ENCODE measurements around the gene SCRN3.

Gene SCRN3

DNA sequence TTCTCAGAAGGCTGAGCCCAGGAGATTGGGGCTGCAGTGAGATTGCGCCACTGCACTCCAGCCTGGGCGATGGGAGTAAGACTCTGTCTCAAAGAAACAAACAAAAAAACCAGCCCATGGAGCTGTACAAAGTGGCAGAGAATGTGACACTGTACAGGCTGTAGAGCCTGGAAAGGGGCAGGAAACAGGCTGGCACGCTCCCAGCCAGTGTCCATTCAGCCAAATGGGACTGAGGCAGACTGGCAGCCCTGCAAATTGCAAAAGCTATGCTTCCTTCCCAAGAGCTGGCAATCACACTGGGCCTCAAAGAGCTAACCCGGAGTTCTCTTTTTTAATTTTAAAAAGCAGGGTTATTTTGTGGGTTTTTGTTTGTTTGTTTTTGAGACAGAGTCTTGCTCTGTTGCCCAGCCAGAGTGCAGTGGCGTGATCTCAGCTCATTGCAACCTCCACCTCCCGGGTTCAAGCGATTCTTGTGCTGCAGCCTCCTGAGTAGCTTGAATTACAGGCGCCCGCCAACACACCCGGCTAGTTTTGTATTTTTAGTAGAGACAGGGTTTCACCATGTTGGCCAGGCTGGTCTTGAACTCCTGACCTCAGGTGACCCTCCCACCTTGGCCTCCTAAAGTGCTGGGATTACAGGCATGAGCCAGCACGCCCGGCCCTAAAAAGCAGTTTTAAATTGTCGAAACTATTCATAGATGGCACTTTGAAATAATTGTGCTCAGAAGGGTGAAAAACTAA is 42.8 kb downstream of the SCRN3 start:
- no peak for DNase-seq (ENCODE audit: low read depth)
- TF ChIP-seq, protein P1, sequence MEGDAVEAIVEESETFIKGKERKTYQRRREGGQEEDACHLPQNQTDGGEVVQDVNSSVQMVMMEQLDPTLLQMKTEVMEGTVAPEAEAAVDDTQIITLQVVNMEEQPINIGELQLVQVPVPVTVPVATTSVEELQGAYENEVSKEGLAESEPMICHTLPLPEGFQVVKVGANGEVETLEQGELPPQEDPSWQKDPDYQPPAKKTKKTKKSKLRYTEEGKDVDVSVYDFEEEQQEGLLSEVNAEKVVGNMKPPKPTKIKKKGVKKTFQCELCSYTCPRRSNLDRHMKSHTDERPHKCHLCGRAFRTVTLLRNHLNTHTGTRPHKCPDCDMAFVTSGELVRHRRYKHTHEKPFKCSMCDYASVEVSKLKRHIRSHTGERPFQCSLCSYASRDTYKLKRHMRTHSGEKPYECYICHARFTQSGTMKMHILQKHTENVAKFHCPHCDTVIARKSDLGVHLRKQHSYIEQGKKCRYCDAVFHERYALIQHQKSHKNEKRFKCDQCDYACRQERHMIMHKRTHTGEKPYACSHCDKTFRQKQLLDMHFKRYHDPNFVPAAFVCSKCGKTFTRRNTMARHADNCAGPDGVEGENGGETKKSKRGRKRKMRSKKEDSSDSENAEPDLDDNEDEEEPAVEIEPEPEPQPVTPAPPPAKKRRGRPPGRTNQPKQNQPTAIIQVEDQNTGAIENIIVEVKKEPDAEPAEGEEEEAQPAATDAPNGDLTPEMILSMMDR (IDR thresholded peaks at IDR 0.05; ENCODE audit: insufficient read depth, low read depth, low read length, missing control alignments): no peak
- H3K4me3 ChIP-seq (ENCODE audit: low read depth, low read length): no peak overlapping the region

DNA sequence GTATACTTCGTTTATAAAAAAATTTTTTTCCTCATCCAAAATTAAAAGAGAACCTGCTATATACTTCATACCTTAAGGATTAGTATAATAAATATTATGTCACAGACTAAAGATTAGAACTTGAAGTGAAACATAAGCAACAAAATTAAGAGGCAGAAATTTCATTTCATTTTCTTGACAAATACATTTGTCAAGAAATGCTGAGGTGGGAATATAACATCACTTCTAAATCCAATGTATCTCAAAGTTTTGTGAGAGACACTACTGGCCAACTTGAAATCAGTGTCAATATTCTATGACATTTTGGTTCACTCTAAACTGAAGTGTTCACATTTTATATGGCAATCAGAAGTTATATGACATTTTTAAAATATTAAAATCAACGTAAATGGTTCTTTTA is 43.8 kb downstream of the SCRN3 start:
- TF ChIP-seq, protein P1 (IDR thresholded peaks at IDR 0.05; ENCODE audit: insufficient read depth, low read depth, low read length, missing control alignments): no peak
- H3K4me3 ChIP-seq (ENCODE audit: low read depth, low read length): no peak overlapping the region
- no peak for DNase-seq (ENCODE audit: low read depth)

DNA sequence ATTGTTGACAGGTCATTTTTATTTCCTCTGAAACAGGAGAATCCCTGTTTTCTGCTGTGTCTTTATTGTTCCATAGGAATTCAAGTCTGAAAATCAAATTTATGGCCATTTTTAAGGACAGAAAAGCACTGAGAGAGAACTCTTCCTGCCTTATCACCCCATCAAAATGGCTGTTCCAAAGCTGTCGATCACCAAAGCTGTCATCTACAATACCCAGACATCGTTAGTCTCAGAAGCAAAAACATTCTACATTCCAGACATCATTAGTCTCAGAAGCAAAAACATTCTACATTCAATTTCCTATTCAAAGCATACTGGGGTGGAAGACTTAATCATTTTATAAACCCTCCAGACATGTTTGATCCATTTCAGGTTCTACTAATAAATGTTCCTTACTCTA is 44.4 kb downstream of the SCRN3 start:
- TF ChIP-seq, protein P1 (IDR thresholded peaks at IDR 0.05; ENCODE audit: insufficient read depth, low read depth, low read length, missing control alignments): no peak
- no peak for DNase-seq (ENCODE audit: low read depth)
- no peak overlapping the region for H3K4me3 ChIP-seq (ENCODE audit: low read depth, low read length)

DNA sequence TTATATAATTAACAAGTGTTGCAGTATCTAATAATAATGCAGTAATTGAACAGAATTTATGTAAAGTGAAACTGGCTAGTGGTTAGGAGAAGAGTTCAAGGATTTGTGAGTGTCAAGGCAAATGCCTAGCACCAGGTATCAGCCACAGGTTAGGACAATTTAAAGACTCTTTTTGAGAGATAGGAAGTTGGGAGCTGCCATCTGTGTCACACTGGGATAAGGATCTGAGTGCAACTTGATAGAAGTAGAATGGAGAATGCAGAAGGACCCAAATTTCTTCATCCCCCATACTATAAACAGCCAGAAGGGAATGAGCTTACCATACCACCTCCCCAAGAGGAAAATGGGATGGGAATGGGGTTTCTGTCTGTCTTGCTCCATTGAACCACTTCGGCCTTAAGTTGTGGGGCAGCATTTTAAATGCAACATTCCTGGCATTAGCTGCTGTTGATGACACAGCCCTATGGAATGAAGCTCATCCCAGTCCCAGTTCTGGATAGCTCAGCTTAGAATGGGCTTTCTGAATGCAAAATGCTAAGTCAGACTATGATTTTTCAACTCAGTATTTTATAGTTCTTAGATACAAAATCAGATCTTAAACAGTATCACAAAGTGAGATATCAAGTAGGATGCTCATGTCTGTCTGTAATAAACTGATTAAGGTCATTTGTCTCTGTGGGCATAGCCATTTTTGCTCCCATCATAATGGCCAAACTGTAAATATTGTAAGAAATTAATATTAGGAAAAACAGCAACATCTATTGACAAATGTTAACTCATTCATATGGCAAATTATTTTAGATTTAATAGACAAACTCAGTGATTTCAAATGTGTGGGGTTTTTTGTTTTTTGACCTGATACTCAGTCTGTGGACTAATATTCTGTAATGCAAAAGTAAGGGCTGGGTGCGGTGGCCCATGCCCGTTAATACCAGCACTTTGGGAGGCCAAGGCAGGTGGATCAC is 47.3 kb downstream of the SCRN3 start:
- TF ChIP-seq, protein P1 (IDR thresholded peaks at IDR 0.05; ENCODE audit: insufficient read depth, low read depth, low read length, missing control alignments): no peak
- no peak overlapping the region for H3K4me3 ChIP-seq (ENCODE audit: low read depth, low read length)
- DNase-seq (ENCODE audit: low read depth): no peak

DNA sequence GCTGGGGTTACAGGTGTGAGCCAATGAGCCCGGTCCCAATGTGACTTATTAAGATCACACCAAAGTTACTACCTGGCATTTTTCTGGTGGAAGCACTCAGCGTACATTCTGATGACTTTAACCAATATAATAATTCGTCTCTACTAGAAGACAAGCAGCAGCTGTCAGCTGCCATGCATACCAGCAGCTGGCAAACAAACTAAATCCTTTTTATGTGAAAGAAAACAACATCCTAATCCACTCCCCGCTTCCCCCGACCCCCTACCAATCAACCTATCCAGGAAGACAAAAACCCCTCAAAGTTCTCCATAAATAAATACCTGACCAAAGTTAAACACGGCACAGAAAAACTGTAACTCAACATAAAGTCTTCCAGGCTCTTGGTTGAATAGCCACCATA is 49.2 kb downstream of the SCRN3 start:
- no peak overlapping the region for H3K4me3 ChIP-seq (ENCODE audit: low read depth, low read length)
- DNase-seq (ENCODE audit: low read depth): no peak
- TF ChIP-seq, protein P1 (IDR thresholded peaks at IDR 0.05; ENCODE audit: insufficient read depth, low read depth, low read length, missing control alignments): no peak

DNA sequence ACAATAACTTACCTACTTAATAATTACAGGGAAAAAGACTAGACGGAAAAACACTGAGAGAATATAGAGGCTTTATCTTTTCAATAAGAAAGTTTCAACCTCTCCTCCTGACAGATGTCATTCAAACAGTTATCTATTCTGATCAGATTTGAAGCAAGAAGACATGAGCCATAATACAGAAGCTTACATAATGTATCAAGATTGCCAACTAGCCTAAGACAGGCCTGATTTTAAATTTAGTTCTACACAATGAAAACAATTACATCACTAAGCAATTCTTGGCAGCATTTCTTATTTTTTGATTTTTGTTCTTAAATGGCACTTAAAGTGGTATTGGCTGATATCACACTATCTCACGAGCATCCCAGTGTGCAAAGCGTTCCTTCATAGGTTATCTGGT is 49.7 kb downstream of the SCRN3 start:
- TF ChIP-seq, protein P1 (IDR thresholded peaks at IDR 0.05; ENCODE audit: insufficient read depth, low read depth, low read length, missing control alignments): no peak
- H3K4me3 ChIP-seq (ENCODE audit: low read depth, low read length): no peak overlapping the region
- no peak for DNase-seq (ENCODE audit: low read depth)
